Measurements from ENCODE around the gene PLOD2.

The PLOD2 gene

DNA sequence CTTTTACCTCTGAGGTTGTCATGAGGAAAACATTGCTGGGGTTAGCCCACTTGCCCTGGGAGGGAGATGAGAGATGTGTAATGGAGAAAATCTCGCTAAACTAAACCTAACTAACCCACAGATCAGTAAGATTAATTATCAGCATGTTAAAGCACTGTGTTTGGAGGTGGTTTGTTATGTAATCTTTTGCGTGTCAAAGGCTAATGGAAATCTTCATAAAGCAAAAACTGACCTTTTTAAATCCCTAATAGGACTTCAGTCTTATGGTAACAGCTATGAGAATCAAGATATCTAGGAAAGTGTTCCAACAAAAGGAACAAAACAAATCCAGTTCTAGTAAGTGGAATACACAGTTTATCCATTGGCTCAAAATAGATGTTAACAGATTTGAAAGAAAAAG, 102.7 kb downstream of the PLOD2 start:
- Histone ChIP-seq H3K4me1 (ENCODE audit: control insufficient read depth, insufficient read depth, low read length, poor library complexity, severe bottlenecking) (no peaks in the 10 kb centered on the region), H3K27ac (ENCODE audit: insufficient read depth, low read length, poor library complexity, severe bottlenecking) (no peak overlapping the region), H3K27me3 (replicated peaks; ENCODE audit: control insufficient read depth, insufficient read depth, low read length, poor library complexity, severe bottlenecking) (no peaks in the 10 kb centered on the region), H3K9me3 (ENCODE audit: control insufficient read depth, low read length) (no peaks in the 10 kb centered on the region), H3K4me3 (ENCODE audit: insufficient read depth, low read depth, low read length, poor library complexity, severe bottlenecking) (no peak overlapping the region), H3K36me3 (ENCODE audit: control insufficient read depth, insufficient read depth, low read length) (no peaks in the 10 kb centered on the region)
- no peak for DNase-seq

DNA sequence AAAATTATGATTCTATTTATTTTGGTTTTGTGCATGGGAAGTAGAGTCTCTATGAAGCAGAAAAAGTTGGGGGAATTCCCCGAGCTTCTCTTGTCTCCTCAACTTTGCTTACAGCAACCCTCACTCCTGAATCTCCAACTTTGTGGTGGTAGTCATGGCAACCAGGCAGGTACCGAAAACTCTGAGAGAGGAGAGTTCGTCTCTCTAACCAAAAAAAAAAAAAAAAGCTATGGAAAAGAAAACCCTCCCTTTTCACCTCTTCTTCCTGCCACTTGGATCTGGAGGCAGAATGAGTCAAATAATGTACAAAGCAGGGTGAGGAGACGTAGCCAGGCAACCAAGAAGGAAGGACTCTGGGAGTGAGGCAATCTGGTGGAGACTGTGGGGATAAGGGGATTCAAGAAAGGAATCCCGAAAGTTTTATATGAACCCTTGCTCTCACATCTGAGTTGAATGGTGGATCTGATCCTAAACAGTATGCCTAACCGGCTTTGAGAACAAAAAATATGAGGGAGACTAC, 108.1 kb downstream of the PLOD2 start:
- Histone ChIP-seq H3K36me3 (ENCODE audit: control insufficient read depth, insufficient read depth, low read length) (no peaks in the 10 kb centered on the region), H3K9me3 (ENCODE audit: control insufficient read depth, low read length) (no peaks in the 10 kb centered on the region)
- DNase-seq: no peak

DNA sequence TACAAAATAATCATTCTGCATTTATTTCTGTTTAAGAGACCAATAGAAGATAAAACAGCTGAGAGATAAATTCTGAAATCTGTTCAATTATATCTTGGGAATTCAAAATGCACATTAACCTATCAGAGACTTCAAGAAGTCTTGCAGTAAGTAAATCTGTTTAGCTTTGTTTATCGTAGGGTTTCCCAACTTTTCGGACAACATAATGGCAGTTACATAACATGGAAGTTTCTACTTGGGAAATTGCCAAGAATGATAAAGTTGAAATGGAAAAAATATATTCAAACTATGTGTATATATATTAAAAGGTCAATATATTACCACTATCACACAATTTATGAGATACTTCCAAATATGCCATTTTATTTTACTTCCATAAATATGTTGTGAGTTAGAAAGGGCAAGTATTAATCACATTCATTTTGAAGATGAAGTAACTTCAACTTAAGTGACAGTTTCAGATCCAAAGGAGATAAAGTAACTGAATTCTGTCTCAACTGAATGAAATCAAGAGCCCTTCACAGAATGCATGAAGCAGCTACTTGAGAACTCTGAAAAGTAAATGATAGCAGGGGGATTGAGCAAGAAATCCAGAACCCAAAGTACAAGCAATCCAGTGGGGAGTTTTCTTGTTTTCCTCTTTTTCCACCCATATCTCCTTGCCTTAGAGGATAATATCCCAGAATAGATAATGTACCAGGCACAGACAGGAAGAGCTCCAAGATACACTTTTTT, 108.8 kb downstream of the PLOD2 start:
- Histone ChIP-seq H3K4me1 (ENCODE audit: control insufficient read depth, insufficient read depth, low read length, poor library complexity, severe bottlenecking) (no peaks in the 10 kb centered on the region), H3K27me3 (replicated peaks; ENCODE audit: control insufficient read depth, insufficient read depth, low read length, poor library complexity, severe bottlenecking) (no peaks in the 10 kb centered on the region), H3K4me3 (ENCODE audit: insufficient read depth, low read depth, low read length, poor library complexity, severe bottlenecking) (no peak overlapping the region), H3K9me3 (ENCODE audit: control insufficient read depth, low read length) (no peaks in the 10 kb centered on the region), H3K27ac (ENCODE audit: insufficient read depth, low read length, poor library complexity, severe bottlenecking) (no peak overlapping the region), H3K36me3 (ENCODE audit: control insufficient read depth, insufficient read depth, low read length) (no peaks in the 10 kb centered on the region)
- no peak for DNase-seq

More for the DNA sequence above, 108.1 kb downstream of the PLOD2 start:
- Histone ChIP-seq H3K27ac (ENCODE audit: insufficient read depth, low read length, poor library complexity, severe bottlenecking) (no peak overlapping the region), H3K4me3 (ENCODE audit: insufficient read depth, low read depth, low read length, poor library complexity, severe bottlenecking) (no peak overlapping the region), H3K27me3 (replicated peaks; ENCODE audit: control insufficient read depth, insufficient read depth, low read length, poor library complexity, severe bottlenecking) (no peaks in the 10 kb centered on the region), H3K4me1 (ENCODE audit: control insufficient read depth, insufficient read depth, low read length, poor library complexity, severe bottlenecking) (no peaks in the 10 kb centered on the region)

DNA sequence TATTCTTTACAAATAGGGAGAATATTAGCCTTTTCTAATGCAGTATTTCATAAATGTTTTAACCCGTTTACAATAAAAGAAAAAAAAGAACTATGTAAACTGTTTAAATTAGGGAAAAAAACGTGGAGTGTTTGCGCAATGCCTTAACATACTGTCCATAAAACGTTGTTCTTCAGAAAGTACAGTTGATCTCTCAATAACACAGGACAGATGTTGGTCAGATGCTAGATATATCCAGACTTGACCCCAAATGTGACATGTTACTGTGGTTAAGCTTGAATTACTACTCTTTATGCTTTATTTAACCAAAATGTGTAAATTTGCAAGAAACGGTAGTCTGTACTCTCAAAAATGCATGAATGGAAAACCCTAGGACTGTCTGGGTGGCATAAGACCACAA, 110.3 kb downstream of the PLOD2 start:
- no peak for DNase-seq
- Histone ChIP-seq H3K4me3 (ENCODE audit: insufficient read depth, low read depth, low read length, poor library complexity, severe bottlenecking) (no peak overlapping the region), H3K36me3 (ENCODE audit: control insufficient read depth, insufficient read depth, low read length) (no peaks in the 10 kb centered on the region), H3K27ac (ENCODE audit: insufficient read depth, low read length, poor library complexity, severe bottlenecking) (no peak overlapping the region), H3K27me3 (replicated peaks; ENCODE audit: control insufficient read depth, insufficient read depth, low read length, poor library complexity, severe bottlenecking) (no peaks in the 10 kb centered on the region), H3K4me1 (ENCODE audit: control insufficient read depth, insufficient read depth, low read length, poor library complexity, severe bottlenecking) (no peaks in the 10 kb centered on the region), H3K9me3 (ENCODE audit: control insufficient read depth, low read length) (no peaks in the 10 kb centered on the region)

DNA sequence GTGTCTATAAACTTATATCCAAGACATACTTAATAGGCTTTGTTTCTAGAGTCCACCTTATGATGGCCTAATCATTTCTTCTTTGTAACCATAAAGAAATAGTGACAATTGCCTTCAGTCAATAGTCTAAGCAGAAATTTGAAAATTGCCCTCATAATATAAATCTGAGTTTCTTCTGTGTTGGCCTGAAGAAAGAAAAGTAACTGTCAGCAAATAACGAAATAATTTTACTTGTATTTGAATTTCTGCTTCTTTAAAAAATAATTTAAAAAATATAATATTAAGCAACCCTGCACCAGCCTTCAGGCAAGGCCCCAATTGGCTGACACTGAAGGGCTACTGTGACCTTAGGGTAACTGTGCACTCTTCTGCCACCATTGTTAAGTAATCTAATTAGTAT, 113.5 kb downstream of the PLOD2 start:
- Histone ChIP-seq H3K9me3 (ENCODE audit: control insufficient read depth, low read length) (no peaks in the 10 kb centered on the region), H3K4me1 (ENCODE audit: control insufficient read depth, insufficient read depth, low read length, poor library complexity, severe bottlenecking) (no peaks in the 10 kb centered on the region), H3K27me3 (replicated peaks; ENCODE audit: control insufficient read depth, insufficient read depth, low read length, poor library complexity, severe bottlenecking) (no peaks in the 10 kb centered on the region), H3K36me3 (ENCODE audit: control insufficient read depth, insufficient read depth, low read length) (no peaks in the 10 kb centered on the region), H3K27ac (ENCODE audit: insufficient read depth, low read length, poor library complexity, severe bottlenecking) (no peak overlapping the region), H3K4me3 (ENCODE audit: insufficient read depth, low read depth, low read length, poor library complexity, severe bottlenecking) (no peak overlapping the region)
- DNase-seq: no peak

DNA sequence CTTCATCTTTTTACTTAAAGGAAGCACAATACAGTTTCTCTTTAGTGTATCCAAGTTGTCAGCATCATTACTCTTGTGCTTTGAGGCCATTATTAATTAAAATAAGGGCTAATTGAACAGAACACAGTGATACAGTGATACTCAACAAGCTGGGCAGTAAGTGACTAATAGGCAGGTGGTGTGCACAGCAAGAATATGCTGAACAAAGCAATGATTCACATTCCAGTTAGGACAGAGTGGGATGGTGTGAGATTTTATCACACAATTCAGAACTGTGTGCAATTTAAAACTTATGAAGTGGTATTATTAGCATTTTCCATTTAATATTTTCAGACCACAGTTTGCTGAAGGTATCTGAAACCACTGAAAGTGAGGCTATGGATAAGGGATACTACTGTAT, 116.9 kb downstream of the PLOD2 start:
- DNase-seq: no peak
- no peaks in the 10 kb centered on the region for H3K4me1 ChIP-seq (ENCODE audit: control insufficient read depth, insufficient read depth, low read length, poor library complexity, severe bottlenecking)
- H3K27me3 ChIP-seq (replicated peaks; ENCODE audit: control insufficient read depth, insufficient read depth, low read length, poor library complexity, severe bottlenecking): no peaks in the 10 kb centered on the region
- no peaks in the 10 kb centered on the region for H3K9me3 ChIP-seq (ENCODE audit: control insufficient read depth, low read length)
- no peaks in the 10 kb centered on the region for H3K36me3 ChIP-seq (ENCODE audit: control insufficient read depth, insufficient read depth, low read length)
- H3K4me3 ChIP-seq (ENCODE audit: insufficient read depth, low read depth, low read length, poor library complexity, severe bottlenecking): no peak overlapping the region
- H3K27ac ChIP-seq (ENCODE audit: insufficient read depth, low read length, poor library complexity, severe bottlenecking): no peak overlapping the region

DNA sequence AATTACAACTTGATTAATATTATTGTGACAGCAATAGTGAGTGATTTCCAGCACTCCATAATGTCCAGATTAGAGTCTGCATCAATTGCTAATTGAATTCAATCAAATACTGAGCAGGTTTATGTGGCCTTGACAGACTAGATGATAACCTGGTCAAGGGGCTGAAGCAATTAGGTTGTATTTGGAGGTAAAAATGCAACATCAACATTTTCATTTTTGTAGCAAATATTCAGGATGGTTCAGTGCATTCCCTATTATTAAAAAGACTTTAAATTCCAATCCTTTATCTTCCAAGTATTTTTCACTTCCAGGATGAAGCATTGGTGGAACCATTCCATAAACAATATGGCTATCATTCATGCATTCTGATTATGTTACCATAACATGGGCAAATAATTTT, 120.4 kb downstream of the PLOD2 start:
- H3K9me3 ChIP-seq (ENCODE audit: control insufficient read depth, low read length): no peaks in the 10 kb centered on the region
- H3K4me1 ChIP-seq (ENCODE audit: control insufficient read depth, insufficient read depth, low read length, poor library complexity, severe bottlenecking): no peaks in the 10 kb centered on the region
- DNase-seq: no peak
- no peaks in the 10 kb centered on the region for H3K36me3 ChIP-seq (ENCODE audit: control insufficient read depth, insufficient read depth, low read length)
- H3K4me3 ChIP-seq (ENCODE audit: insufficient read depth, low read depth, low read length, poor library complexity, severe bottlenecking): no peak overlapping the region
- no peak overlapping the region for H3K27ac ChIP-seq (ENCODE audit: insufficient read depth, low read length, poor library complexity, severe bottlenecking)
- H3K27me3 ChIP-seq (replicated peaks; ENCODE audit: control insufficient read depth, insufficient read depth, low read length, poor library complexity, severe bottlenecking): no peaks in the 10 kb centered on the region

DNA sequence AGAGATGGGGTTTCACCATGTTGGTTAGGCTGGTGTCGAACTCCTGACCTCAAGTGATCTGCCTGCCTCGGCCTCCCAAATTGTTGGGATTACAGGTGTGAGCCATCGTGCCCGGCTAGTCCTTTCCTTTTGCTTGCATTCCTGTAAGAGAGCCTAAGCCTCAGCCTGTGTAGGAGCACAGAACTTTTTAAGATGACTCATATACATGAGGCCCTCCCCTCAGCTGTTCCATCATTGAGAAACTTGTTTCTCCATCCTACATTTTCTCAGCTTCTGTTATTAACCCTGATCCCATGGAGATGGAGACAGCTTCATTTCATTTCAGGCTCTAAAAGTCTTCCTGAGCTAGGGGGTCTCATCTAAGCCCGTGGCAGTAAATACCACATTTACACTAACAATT, 123.3 kb downstream of the PLOD2 start:
- Histone ChIP-seq H3K9me3 (ENCODE audit: control insufficient read depth, low read length) (no peaks in the 10 kb centered on the region), H3K4me3 (ENCODE audit: insufficient read depth, low read depth, low read length, poor library complexity, severe bottlenecking) (no peak overlapping the region), H3K4me1 (ENCODE audit: control insufficient read depth, insufficient read depth, low read length, poor library complexity, severe bottlenecking) (no peaks in the 10 kb centered on the region), H3K27me3 (replicated peaks; ENCODE audit: control insufficient read depth, insufficient read depth, low read length, poor library complexity, severe bottlenecking) (no peaks in the 10 kb centered on the region), H3K27ac (ENCODE audit: insufficient read depth, low read length, poor library complexity, severe bottlenecking) (no peak overlapping the region), H3K36me3 (ENCODE audit: control insufficient read depth, insufficient read depth, low read length) (no peaks in the 10 kb centered on the region)
- no peak for DNase-seq

DNA sequence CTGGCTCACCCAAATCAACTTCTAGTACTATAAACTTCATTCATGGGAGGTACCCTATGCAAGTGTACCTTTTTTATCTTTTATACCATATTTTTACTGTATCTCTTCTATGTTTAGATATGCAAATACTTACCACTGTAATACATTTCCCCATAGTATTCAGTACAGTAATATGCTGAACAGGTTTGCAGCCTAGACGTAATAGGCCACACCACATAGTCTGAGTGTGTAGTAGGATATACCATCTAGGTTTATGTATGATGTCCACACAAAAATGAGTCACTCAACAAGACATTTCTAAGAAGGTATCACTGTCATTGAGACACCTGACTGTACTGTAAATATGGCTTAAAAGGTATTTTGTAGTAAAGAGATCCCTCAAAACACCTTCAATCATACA, 124.7 kb downstream of the PLOD2 start:
- Histone ChIP-seq H3K4me1 (ENCODE audit: control insufficient read depth, insufficient read depth, low read length, poor library complexity, severe bottlenecking) (no peaks in the 10 kb centered on the region), H3K27ac (ENCODE audit: insufficient read depth, low read length, poor library complexity, severe bottlenecking) (no peak overlapping the region), H3K4me3 (ENCODE audit: insufficient read depth, low read depth, low read length, poor library complexity, severe bottlenecking) (no peak overlapping the region), H3K9me3 (ENCODE audit: control insufficient read depth, low read length) (no peaks in the 10 kb centered on the region), H3K36me3 (ENCODE audit: control insufficient read depth, insufficient read depth, low read length) (no peaks in the 10 kb centered on the region), H3K27me3 (replicated peaks; ENCODE audit: control insufficient read depth, insufficient read depth, low read length, poor library complexity, severe bottlenecking) (no peaks in the 10 kb centered on the region)
- DNase-seq: no peak

DNA sequence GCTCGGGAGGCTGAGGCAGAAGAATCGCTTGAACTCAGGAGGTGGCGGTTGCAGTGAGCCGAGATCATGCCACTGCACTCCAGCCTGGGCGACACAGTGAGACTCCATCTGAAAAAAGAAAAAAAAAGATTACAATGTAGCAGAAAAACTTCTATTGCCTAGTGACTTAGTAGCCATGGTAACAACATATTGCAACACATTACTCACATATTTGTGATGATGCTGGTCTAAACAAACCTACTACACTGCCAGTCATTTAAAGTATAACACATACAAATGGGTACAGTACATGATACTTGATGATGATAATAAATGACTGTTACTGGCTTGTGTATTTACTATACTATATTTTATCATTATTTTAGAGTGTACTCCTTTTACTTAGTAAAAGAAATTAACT, 125.6 kb downstream of the PLOD2 start:
- DNase-seq: no peak
- H3K27ac ChIP-seq (ENCODE audit: insufficient read depth, low read length, poor library complexity, severe bottlenecking): no peak overlapping the region

More for the DNA sequence above, 125.6 kb downstream of the PLOD2 start:
- Histone ChIP-seq H3K36me3 (ENCODE audit: control insufficient read depth, insufficient read depth, low read length) (no peaks in the 10 kb centered on the region), H3K27me3 (replicated peaks; ENCODE audit: control insufficient read depth, insufficient read depth, low read length, poor library complexity, severe bottlenecking) (no peaks in the 10 kb centered on the region), H3K4me3 (ENCODE audit: insufficient read depth, low read depth, low read length, poor library complexity, severe bottlenecking) (no peak overlapping the region), H3K4me1 (ENCODE audit: control insufficient read depth, insufficient read depth, low read length, poor library complexity, severe bottlenecking) (no peaks in the 10 kb centered on the region), H3K9me3 (ENCODE audit: control insufficient read depth, low read length) (no peaks in the 10 kb centered on the region)

Measured in effector memory CD4-positive, alpha-beta T cell (primary cell).